HG03025 (cell line): ENCODE measurements around the gene MEN1.

ENCODE experiments used
- ATAC-seq: cut with Tn5 transposase; IDR thresholded peaks from one replicate; pipeline ENCODE4 v1.9.1; 2021; ENCODE audit warnings: mild to moderate bottlenecking, moderate library complexity; ENCODE audit not compliant: unreplicated experiment, low FRiP score

Gene MEN1

GRCh38 chr11:64788321-64789215, 21.8 kb downstream of the MEN1 start:
- no peak for ATAC-seq

DNA sequence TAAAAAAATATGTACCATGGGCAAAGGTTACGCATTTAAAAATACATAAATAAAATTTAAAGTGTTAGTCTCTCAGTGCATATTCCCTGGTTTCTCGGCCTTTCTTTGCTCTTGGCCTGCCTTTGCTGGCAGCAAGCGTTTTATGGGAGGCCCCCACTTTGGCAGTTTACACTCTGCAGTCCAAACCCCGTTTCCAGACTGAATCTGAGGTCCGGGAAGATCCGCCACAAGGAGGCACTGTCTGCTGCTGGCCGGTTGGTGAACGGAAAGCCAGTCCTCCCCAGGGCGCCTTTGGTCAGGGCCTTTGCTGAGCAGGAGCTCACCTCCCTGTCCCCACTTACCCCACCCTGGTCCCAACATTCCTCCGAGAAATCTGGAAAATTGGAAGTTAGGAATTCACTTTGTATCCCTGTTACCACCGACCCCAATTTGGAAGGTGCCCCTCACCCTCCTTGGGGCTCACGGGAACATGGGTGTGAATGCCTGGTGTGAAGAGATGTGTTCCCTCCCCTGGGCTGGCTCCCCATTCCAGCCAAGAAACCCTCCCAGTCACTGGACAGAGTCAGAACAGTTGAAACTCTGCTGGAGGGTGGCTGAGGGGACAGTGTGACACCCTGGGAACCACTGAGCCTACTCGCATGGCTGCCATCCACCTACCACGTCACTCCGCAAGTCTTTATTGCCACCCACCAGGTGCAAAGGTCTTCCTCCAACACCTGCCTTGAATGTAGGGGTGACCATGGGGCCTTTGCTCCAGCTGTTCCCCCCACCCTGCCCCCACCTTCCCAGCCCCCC, 22.6 kb downstream of the MEN1 start:
- no peak for ATAC-seq

DNA sequence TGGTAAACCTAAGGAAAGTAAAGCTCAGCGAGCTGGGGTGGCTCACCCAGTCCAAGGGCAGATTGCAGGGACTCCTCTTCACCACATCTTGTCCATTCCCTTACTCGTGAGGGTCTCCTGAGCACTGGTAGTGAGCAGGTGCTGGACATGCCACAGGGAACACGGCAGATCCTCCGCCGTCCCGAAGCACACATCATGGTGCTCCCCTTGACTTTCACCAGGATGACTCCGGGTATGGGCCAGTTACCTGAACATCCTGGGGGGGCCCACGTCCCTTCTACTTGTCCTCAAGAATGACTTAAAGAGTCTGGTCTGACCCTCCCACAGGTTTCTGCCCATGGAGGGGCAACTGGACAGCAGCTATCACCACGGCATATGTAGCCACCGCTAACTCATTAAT, 24.0 kb downstream of the MEN1 start:
- no peak for ATAC-seq

GRCh38 chr11:64784813-64785581, 25.4 kb downstream of the MEN1 start:
- no peak for ATAC-seq

- ATAC-seq: peak; percentile 81
These were observed 31.7 kb downstream of the MEN1 start, which contains the start of gene SF1 for GRCh38 chr11:64778473-64779298. Gene SF1, minus strand, starts transcription at chr11:64778542. Its CDS starts 150 bp downstream, at chr11:64778392.

- ATAC-seq: peak; percentile 20
These were observed 32.2 kb downstream of the MEN1 start for GRCh38 chr11:64778223-64778472.

DNA sequence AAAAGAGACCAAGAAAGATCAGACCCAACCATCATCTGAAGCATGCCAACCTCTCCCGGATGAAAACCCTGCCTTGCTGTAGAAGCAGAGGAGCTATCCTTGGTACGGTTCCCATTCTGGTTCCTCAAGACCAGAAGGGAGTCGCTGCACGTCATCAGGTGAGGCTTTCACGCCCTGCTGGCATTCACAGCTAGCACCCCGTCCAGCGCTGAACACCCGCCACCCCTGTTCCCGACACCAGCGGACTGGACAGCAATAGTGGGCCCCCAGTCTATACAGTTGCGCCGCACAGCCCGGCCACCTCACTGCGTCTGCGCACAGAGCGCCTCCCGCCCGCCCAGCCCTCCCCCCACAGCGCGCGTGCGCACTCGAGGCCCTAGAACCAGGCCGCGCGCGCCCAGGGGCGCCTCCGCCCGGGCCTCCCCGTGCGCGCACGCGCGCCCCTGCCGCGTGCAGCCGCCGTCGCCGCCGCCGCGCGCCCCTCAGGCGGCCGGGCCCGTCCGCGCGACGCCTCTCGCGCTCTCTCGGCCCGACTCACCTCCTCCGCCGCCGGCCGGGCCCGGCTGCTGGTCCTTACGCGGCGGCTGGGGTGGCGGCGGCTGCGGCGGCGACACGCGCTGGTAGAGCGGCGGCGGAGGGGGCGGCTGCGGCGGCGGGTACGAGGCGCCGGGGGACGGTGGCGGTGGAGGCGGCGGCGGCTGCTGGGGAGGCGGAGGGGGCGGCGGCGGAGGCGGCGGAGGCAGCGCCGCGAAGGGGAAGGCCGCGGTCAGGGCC, 32.7 kb downstream of the MEN1 start:
- ATAC-seq: no peak

DNA sequence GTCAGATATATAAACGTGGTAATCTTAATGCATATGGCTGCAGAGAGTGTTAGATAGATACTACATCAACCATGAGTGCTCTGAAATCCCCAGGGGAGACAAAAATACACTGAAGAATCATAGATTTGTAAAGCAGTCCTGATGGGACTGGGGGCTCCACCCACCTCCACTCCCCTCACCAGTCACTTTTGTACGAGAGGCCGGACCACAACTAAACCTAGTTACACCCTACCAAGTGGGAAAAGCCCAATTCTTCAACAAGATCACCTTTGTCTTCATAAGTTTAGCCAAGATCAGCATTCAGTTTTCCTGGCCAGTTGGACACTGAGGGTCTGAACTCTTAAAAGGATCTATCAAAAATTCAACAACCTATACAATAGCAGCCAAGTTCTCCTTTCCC, 33.5 kb downstream of the MEN1 start:
- ATAC-seq: no peak

GRCh38 chr11:64776425-64776824, 33.9 kb downstream of the MEN1 start:
- no peak for ATAC-seq

DNA sequence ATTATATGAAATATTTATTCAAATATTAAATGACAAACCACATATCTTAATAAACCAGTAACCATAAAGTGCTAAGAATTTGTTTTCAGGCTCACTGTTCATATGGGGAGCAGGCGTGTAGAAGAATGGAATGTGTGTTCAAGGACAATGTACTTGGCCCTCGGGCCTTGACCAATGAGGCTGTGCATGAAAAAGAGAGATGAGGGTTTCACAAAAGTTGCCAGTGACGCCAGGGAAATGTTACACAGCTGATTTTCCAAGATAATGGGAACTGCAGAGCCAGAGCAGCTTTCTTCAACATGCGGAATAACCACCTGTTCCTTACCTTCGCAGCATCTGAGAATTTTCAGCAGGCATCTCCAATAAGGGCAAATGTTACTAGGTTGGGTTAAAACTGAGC, 36.2 kb downstream of the MEN1 start:
- no peak for ATAC-seq

DNA sequence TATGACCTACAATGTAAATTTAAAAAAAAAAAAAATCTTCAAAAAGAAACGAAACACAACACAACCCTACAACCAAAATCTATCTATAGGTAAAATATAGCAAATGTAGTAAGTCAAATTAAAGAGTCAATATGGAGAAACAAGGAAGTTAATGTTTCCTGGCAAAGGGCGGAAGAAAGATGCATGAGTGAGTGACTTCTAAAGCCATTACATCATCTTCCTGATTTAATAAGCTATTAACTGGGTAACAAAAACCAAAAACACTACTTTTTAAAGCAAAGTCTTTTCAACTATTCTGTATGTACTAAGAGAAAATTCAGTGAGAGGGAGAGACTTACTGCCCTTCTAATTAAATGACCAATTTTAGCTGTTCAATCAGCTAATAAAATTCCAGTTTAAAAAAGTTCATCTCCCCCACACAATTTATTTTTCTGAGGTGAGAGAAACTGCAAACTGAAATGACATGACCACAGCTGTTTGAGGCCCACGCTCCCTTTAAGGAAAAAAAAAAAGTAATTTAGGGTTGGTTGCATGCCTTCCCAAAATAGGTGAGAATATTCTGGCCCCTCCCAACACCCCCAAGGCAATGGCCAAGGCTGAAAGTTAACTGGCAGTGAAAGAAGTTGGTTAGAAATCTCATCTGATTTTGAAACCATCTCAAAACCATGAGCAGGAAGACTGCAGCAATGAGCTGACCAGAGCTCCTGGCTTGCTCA, 37.9 kb downstream of the MEN1 start:
- ATAC-seq: no peak

GRCh38 chr11:64771861-64772260, 38.5 kb downstream of the MEN1 start:
- ATAC-seq: no peak

DNA sequence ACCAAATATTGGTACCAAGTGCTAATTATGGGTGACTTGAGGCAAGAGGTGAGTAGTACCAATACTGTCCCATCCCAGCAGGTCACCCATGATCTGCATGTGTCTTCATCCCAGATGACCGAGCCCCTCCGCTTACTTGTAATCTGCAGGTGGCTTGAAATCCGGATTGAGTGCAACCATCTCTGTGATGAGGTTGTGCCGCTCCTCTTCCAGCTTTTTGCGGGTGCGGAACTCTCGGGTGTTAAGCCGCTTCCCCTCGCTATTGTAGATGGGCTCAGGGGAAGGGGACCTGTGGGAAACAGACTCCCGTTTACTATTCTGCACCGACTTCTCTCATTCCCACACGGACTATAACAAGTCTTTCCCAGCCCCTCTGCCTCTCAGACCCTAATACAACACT, 40.2 kb downstream of the MEN1 start:
- no peak for ATAC-seq

DNA sequence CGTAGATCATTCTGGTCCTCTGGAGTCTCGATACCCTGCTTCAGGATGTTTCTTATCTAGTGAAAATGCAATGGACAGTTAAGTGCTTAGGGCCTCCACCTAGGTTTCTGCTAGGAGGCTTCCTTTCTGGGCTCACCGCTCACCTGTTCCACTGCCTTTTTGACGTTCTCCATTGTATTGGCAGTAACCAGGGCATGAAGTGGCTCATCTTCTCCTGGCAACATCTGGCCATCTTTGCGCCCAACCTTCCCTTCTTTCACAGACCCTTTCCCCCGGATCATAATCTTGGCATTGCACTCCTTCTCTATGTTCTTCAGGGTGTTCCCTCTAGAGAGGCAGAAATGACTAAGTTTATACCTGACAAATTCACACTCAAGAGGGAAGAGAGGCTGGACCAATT, 41.1 kb downstream of the MEN1 start:
- ATAC-seq: no peak

- ATAC-seq: no peak
These were observed 42.1 kb downstream of the MEN1 start for GRCh38 chr11:64768300-64768694.

DNA sequence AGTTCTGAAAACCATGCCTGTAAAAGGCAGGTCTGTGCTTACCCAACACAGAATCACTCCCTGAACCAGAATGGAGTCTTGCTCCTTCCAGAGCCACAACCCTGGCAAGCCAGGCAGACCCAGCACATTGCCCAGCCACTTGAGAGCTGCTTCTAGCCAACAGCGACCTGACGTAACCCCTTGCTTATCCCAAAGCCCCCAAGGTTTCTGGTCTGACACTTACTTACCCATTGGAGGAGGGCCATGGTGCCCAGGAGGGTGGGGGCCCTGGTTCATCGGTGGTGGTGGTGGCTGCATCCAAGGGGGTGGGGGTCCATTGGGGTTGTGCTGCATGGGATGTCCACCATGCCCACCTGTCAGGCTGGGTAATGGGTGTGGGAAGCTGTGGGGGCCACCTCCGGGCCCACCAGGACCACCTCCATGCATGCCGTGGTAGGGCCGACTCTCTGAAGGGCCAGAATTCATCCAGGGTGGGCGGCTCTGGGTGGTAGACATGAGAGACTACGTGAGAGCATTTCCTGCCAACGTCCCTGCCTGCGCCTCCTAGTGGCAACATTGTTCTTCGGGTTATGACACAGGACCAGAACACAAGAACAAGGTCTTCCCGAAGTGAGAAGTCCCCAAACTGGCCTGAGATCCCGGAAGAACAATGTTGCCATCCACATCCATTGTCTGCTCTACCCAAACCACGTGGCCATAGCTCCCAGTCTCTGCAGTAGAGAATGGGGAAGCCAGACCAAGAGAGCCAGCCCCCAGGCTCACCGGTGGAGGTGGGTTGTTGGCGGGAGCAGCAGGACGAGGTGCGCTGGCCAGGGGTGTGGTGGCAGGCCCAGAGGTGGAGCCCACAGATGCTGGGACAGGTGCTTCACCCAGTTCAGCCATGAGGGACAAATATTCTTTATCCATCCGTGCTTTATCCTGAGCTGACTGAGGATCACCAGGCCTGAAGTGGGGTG, 42.7 kb downstream of the MEN1 start:
- ATAC-seq: no peak

- ATAC-seq: no peak
These were observed 43.5 kb downstream of the MEN1 start for GRCh38 chr11:64766881-64767280.
